A549 (cell line): Measurements from ENCODE around the gene ASB2. TPM values are rescaled to one million over a fixed set of nuclear protein-coding genes. Genes with fewer than 3 reads are reported as not detected.

Experiments used
- ATAC-seq, 2 experiments: fragments of 200-7000 bp in 1 of 2; fragments of >200 bp in 1 of 2; cut with Nextera tagmentation in 1 of 2; cut with Tn5 transposase in 1 of 2; 3 replicates each; pipeline versions ENCODE4 v1.8.0 to v1.9.1; 2018 to 2020; ENCODE audit warnings: mild to moderate bottlenecking in 1 of 2, moderate library complexity in 1 of 2
- CTCF ChIA-PET: fragments of 300-600 bp; sonication (Branson Sonifier 250); formaldehyde crosslinking; extraction: SDS; loops from one replicate; lab custom pipeline; 2021; ENCODE audit warnings: antibody characterized with exemption, inconsistent platforms; lab: Yijun Ruan, JAX
- POLR2A ChIA-PET: fragments of 350-600 bp; formaldehyde crosslinking; extraction: SDS; loops from one replicate; lab custom pipeline; 2021; ENCODE audit warnings: antibody characterized with exemption, inconsistent platforms; lab: Yijun Ruan, JAX
- DNase-seq, 2 experiments: peaks; one replicate each; pipeline versions ENCODE4 v3.0.0 to v3.0.0-alpha.2; 2011 to 2016; ENCODE audit warnings: low read depth in 1 of 2, low spot score in 1 of 2
- FAIRE-seq: peaks from 2 replicates; lab custom pipeline; 2011; peaks lifted over from hg19 to GRCh38; lab: Jason Lieb, UNC
- H3K27ac ChIP-seq, 2 experiments: fragments of >200 bp; sonication (Bioruptor Twin); formaldehyde crosslinking; 3 replicates each; pipeline ENCODE4 v1.5.1; 2016 to 2017
- H3K4me1 ChIP-seq: fragments of >200 bp; sonication (Bioruptor Twin); formaldehyde crosslinking; 3 replicates; pipeline ENCODE4 v1.6.1; 2016
- H3K4me2 ChIP-seq: fragments of >200 bp; sonication (Bioruptor Twin); formaldehyde crosslinking; 3 replicates; pipeline ENCODE4 v1.6.1; 2016
- H3K4me3 ChIP-seq: fragments of >200 bp; sonication (Bioruptor Twin); formaldehyde crosslinking; 3 replicates; pipeline ENCODE4 v1.5.1; 2016
- H3K9me3 ChIP-seq: fragments of >200 bp; sonication (Bioruptor Twin); formaldehyde crosslinking; 3 replicates; pipeline ENCODE4 v1.6.1; 2016
- BCL3 ChIP-seq: fragments of >200 bp; sonication (Bioruptor Twin); formaldehyde crosslinking; IDR thresholded peaks from 3 replicates; pipeline ENCODE4 v1.6.1; 2016
- BHLHE40 ChIP-seq: IDR thresholded peaks from 2 replicates; pipeline ENCODE4 v1.6.1; 2012; ENCODE audit warnings: low read depth, low read length, inconsistent platforms
- CEBPB ChIP-seq, 2 experiments: fragments of >200 bp in 1 of 2; sonication (Bioruptor Twin) in 1 of 2; formaldehyde crosslinking in 1 of 2; IDR thresholded peaks; 2 replicates each; pipeline ENCODE4 v1.6.1; 2012 to 2016
- CHD2 ChIP-seq: fragments of 150-350 bp; IDR thresholded peaks from 2 replicates; pipeline ENCODE4 v1.6.1; 2014; ENCODE audit warnings: low read length; ENCODE audit not compliant: partially characterized antibody
- CHD4 ChIP-seq: fragments of 200-600 bp; sonication (generic); IDR thresholded peaks from 2 replicates; pipeline ENCODE4 v1.6.1; 2016; ENCODE audit warnings: antibody characterized with exemption, mild to moderate bottlenecking, borderline replicate concordance
- EHMT2 ChIP-seq: fragments of 200-600 bp; sonication (generic); IDR thresholded peaks from 2 replicates; pipeline ENCODE4 v1.6.1; 2016; ENCODE audit warnings: antibody characterized with exemption, low read depth, mild to moderate bottlenecking, moderate library complexity
- EP300 ChIP-seq, 2 experiments: fragments of >200 bp; sonication (Bioruptor Twin); formaldehyde crosslinking; IDR thresholded peaks; 2 replicates in 1 of 2; 3 replicates in 1 of 2; pipeline ENCODE4 v1.6.1; 2016 to 2017
- FOSB ChIP-seq: fragments of 250-450 bp; sonication (Bioruptor Pico); IDR thresholded peaks from 2 replicates; pipeline ENCODE4 v1.5.0; 2020; ENCODE audit warnings: mild to moderate bottlenecking, moderate library complexity
- FOXS1 ChIP-seq: fragments of 250-450 bp; sonication (Bioruptor Pico); IDR thresholded peaks from 2 replicates; pipeline ENCODE4 v1.5.0; 2020; ENCODE audit warnings: mild to moderate bottlenecking, moderate library complexity
- GATA3 ChIP-seq: IDR thresholded peaks from 2 replicates; pipeline ENCODE4 v1.6.1; 2012; ENCODE audit warnings: borderline replicate concordance
- HES2 ChIP-seq: fragments of >200 bp; sonication (Bioruptor Twin); formaldehyde crosslinking; IDR thresholded peaks from 2 replicates; pipeline ENCODE4 v1.6.1; 2016
- HEYL ChIP-seq: fragments of 250-450 bp; sonication (Bioruptor Pico); IDR thresholded peaks from 2 replicates; pipeline ENCODE4 v1.8.0; 2021; ENCODE audit warnings: mild to moderate bottlenecking, moderate library complexity
- HMGXB4 ChIP-seq: fragments of 250-450 bp; sonication (Bioruptor Pico); IDR thresholded peaks from 2 replicates; pipeline ENCODE4 v1.5.0; 2021; ENCODE audit warnings: mild to moderate bottlenecking, moderate library complexity, borderline replicate concordance
- HOXB13 ChIP-seq: fragments of 250-450 bp; sonication (Bioruptor Pico); IDR thresholded peaks from 2 replicates; pipeline ENCODE4 v1.5.0; 2020; ENCODE audit warnings: low read depth, mild to moderate bottlenecking, moderate library complexity
- HOXB5 ChIP-seq: fragments of 250-450 bp; sonication (Bioruptor Pico); IDR thresholded peaks from 2 replicates; pipeline ENCODE4 v1.5.0; 2020; ENCODE audit warnings: mild to moderate bottlenecking, moderate library complexity
- JUNB ChIP-seq: fragments of >200 bp; sonication (Bioruptor Twin); formaldehyde crosslinking; IDR thresholded peaks from 2 replicates; pipeline ENCODE4 v1.6.1; 2016
- MAZ ChIP-seq: fragments of 150-350 bp; IDR thresholded peaks from 2 replicates; pipeline ENCODE4 v1.6.1; 2014; ENCODE audit warnings: antibody characterized with exemption, low read depth, low read length, borderline replicate concordance
- MYC ChIP-seq: IDR thresholded peaks from 2 replicates; pipeline ENCODE4 v1.6.1; 2012; ENCODE audit warnings: mild to moderate bottlenecking, inconsistent platforms, low read length, improper control_type of control experiment, borderline replicate concordance
- RAD21 ChIP-seq, 2 experiments: fragments of >200 bp in 1 of 2; sonication (Bioruptor Twin) in 1 of 2; formaldehyde crosslinking in 1 of 2; IDR thresholded peaks in 1 of 2; conservative IDR thresholded peaks in 1 of 2; 2 replicates in 1 of 2; 3 replicates in 1 of 2; pipeline ENCODE4 v1.6.1; 2012 to 2018; ENCODE audit warnings: inconsistent platforms in 1 of 2
- RNF2 ChIP-seq: fragments of 200-600 bp; sonication (generic); IDR thresholded peaks from 2 replicates; pipeline ENCODE4 v1.6.1; 2016; ENCODE audit warnings: low read depth, mild to moderate bottlenecking, antibody characterized with exemption, moderate library complexity, borderline replicate concordance
- SMC3 ChIP-seq: fragments of >200 bp; sonication (Bioruptor Twin); formaldehyde crosslinking; IDR thresholded peaks from 3 replicates; pipeline ENCODE4 v1.6.1; 2018; ENCODE audit warnings: inconsistent platforms
- TP53 ChIP-seq: fragments of 250-450 bp; sonication (Bioruptor Pico); IDR thresholded peaks from 2 replicates; pipeline ENCODE4 v1.5.0; 2021; ENCODE audit warnings: mild to moderate bottlenecking, moderate library complexity
- ZC3H11A ChIP-seq: fragments of 450-650 bp; IDR thresholded peaks from 2 replicates; pipeline ENCODE4 v1.6.1; 2014; ENCODE audit warnings: antibody characterized with exemption, mild to moderate bottlenecking
- ZFP36 ChIP-seq: fragments of 450-650 bp; IDR thresholded peaks from 2 replicates; pipeline ENCODE4 v1.6.1; 2014; ENCODE audit warnings: borderline replicate concordance; ENCODE audit not compliant: partially characterized antibody
- ZNF302 ChIP-seq: fragments of 250-450 bp; sonication (Bioruptor Pico); IDR thresholded peaks from 2 replicates; pipeline ENCODE4 v1.9.0; 2021; ENCODE audit warnings: inconsistent platforms, mild to moderate bottlenecking, moderate library complexity
- WGBS: methylation state at CpG from one replicate; pipeline ENCODE4 v1.1.6; 2017; ENCODE audit errors: missing lambda C conversion rate; 5-methylcytosine and 5-hydroxymethylcytosine counted together
- polyA plus RNA-seq, 4 experiments: library from polyadenylated mRNA; depleted of rRNA in 3 of 4; stranded (reverse); fragments of >200 nt; fragmentation: RNase III in 1 of 4; extraction: RNeasy Plus Mini Kit Qiagen cat#74134 plus additional on column Dnase treatment in 1 of 4; gene quantifications; 2 replicates in 3 of 4; 3 replicates in 1 of 4; pipeline ENCODE4 v1.2.3, GENCODE V29; 2011 to 2017

Gene ASB2
- polyA plus RNA-seq, 2 of the 4 experiments (the other 2 are of a cell fraction), result 0.03 to 0.10 TPM

GRCh38 chr14:93891756-93892504 lies 84.4 kb downstream of the ASB2 start:
- DNase-seq (no peak), ATAC-seq (no peak), FAIRE-seq (no peak)
- ChIA-PET CTCF (interaction anchor here (0.6 to 2.4 kb wide), 10 partner anchors 9 to 280 kb away, joined by 3 to 16 read pairs (median 3); no protein-coding TSS in a partner anchor), POLR2A (no interaction called here)
- no peaks in the 10 kb centered on the region for H3K9me3 ChIP-seq
- 55% methylated on average over 14 of the region's 15 CpGs for WGBS
- H3K4me3 ChIP-seq, result no peak overlapping the region
- H3K4me1 ChIP-seq, result no peaks in the 10 kb centered on the region
- TF ChIP-seq HES2 (no peak), RNF2 (no peak), HMGXB4 (CRISPR knock-in tag) (no peak), RAD21 (conservative IDR thresholded peaks at IDR 0.05 in 1 of 2, IDR thresholded peaks at IDR 0.05 in 1 of 2) (no peak), HEYL (CRISPR knock-in tag) (no peak), CHD4 (no peak), FOXS1 (CRISPR knock-in tag) (no peak), ZFP36 (no peak), ZNF302 (CRISPR knock-in tag) (no peak), HOXB5 (CRISPR knock-in tag) (no peak), BCL3 (no peak), SMC3 (no peak), BHLHE40 (no peak), CEBPB (IDR thresholded peaks at IDR 0.05) (no peak), CHD2 (no peak), JUNB (no peak)
- H3K27ac ChIP-seq, result no peak overlapping the region
- no peak overlapping the region for H3K4me2 ChIP-seq

- 17% methylated on average over 8 of the region's 9 CpGs for WGBS
- Histone ChIP-seq H3K9me3 (no peaks in the 10 kb centered on the region), H3K4me3 (no peak overlapping the region), H3K4me2 (no peak overlapping the region), H3K27ac (no peak overlapping the region), H3K4me1 (no peaks in the 10 kb centered on the region)
- TF ChIP-seq MAZ (no peak), ZC3H11A (no peak), HOXB13 (CRISPR knock-in tag) (no peak), ZNF302 (CRISPR knock-in tag) (no peak), ZFP36 (no peak), GATA3 (no peak), EP300 (IDR thresholded peaks at IDR 0.05) (no peak), FOSB (CRISPR knock-in tag) (no peak), MYC (no peak), TP53 (CRISPR knock-in tag) (no peak), EHMT2 (no peak)
- FAIRE-seq (no peak), DNase-seq (no peak), ATAC-seq (no peak)
- CTCF ChIA-PET, result interaction anchor here (0.6 to 4.2 kb wide), 2 partner anchors 97 to 235 kb away, joined by 3 to 19 read pairs; no protein-coding TSS in a partner anchor
- POLR2A ChIA-PET, result no interaction called here
These were observed 86.5 kb downstream of the ASB2 start for GRCh38 chr14:93889739-93890483.
